HG02884 (cell line): Measurements from ENCODE around the gene PIH1D2.
"Not testable (repeated sequence)": the region's sequence is repeated elsewhere in the genome, so short reads cannot be mapped to it uniquely, and the experiment has no call there.

Experiments used
- ATAC-seq: cut with Tn5 transposase; IDR thresholded peaks from one replicate; pipeline ENCODE4 v1.9.1; 2021; ENCODE audit warnings: mild to moderate bottlenecking, moderate library complexity; ENCODE audit not compliant: unreplicated experiment

PIH1D2 gene

DNA sequence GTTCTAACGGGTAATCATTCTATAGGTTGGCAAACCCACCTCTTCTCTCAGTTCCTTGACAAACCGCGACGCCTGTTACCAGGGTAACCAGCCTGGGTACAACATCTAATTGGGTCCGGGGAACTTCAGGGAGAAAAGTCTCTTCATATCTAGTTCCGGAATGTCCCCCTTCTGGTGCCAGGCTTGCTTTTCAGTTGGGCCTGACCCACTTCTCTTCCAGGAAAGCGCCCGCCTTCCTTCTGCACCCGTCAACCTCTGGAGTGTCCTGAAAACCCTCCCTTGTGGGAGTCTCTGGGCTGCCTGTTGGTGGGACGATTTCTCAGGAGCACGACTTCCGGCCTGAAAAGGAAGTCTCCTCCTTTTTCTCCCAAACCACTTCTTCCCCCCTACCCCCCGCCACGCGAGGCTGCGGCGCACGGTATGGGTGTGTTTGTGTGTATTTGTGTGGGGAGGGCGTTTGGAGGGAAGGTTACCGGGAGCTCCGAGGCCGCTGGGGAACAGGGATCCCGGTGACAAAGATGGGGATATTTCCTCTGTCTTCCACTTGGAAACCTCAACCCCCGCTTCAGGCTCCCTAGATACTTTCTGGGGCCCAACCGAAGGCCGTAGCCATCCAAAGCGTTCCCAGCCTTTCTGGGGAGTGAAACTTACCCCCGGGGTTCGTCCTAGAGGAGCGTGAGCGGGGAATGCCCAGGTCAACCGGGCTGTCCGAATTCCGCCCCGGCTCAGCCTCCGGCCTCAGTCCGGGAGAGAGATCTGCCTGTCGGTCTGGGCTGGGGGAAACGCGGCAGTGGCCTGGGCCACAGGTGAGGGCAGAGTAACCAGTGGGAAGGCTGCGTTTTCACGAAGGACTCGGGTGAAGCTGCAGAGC is at the start of gene PIH1D2, which contains the start of gene NKAPD1:
TSS of gene PIH1D2 (minus strand) at position 77 of the 871 bp plus-strand sequence. CDS start 843 bp downstream, outside the sequence.
TSS of gene NKAPD1 (plus strand) at position 359 of the 871 bp plus-strand sequence. CDS start 1,276 bp downstream, outside the sequence.
- peak; percentile 75 for ATAC-seq

DNA sequence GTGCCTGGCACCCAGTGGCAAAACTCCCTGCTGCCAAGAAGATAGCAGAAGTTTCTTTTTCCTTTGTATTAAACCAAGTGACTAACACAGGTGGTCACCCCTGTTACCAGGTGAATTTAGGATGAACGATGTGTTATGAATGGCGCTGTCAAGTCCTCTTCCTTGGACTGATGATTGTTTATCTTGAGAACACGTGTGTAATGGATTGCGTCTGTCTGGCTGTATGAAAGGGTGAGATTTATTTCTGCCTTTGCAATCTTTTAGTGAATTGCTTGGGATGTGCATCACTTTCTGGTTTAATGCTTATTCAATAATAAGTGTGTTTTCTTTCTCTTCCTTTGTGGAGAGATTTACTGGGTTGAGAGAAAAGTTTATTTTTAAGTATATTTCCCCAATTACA is 49.3 kb upstream of the PIH1D2 start:
- ATAC-seq, result no peak

- ATAC-seq, result no peak
Observed at GRCh38 chr11:112121981-112122615, 48.3 kb upstream of the PIH1D2 start.

DNA sequence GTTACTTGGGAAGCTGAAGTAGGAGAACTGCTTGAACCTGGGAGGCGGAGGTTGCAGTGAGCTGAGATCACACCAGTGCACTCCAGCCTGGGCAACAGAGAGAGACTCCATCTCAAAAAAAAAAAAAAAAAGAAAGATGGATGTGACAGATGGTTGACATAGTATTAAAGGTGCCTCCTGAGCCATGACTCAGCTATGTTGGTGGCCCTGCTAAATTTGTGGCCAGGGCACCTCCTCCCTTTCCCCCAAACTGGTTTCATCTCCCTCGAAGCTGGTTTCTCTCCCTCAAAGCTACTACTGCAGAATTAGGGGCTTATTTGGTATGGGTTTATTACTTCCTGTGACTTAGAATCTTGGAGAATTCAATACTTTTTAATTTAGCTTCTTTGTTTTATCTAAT is 44.4 kb upstream of the PIH1D2 start:
- no peak for ATAC-seq

DNA sequence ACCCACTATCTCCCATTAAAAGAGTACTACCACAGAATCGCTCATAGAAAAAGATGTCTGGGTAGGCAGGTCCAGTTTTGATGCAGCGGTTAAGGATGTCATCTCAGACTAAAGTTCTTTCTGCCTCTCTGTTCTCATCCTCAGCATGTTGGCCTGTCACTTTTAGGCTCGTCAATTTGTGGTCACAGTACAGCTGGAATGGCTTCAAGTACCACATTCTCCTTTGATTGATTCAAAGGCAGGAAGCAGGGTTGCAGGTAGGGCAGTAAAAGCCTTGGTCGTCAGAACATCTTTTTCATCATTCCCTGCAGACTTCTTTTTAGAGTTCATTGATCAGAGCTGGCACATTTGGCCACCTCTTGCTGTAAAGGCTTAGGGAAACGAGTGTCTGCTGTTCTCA is 41.6 kb upstream of the PIH1D2 start:
- ATAC-seq, result no peak

GRCh38 chr11:112114460-112114859 is 40.6 kb upstream of the PIH1D2 start:
- no peak for ATAC-seq

GRCh38 chr11:112113539-112114457 is 40.0 kb upstream of the PIH1D2 start:
- ATAC-seq, result no peak

GRCh38 chr11:112106070-112106469 is 32.3 kb upstream of the PIH1D2 start:
- no peak for ATAC-seq

DNA sequence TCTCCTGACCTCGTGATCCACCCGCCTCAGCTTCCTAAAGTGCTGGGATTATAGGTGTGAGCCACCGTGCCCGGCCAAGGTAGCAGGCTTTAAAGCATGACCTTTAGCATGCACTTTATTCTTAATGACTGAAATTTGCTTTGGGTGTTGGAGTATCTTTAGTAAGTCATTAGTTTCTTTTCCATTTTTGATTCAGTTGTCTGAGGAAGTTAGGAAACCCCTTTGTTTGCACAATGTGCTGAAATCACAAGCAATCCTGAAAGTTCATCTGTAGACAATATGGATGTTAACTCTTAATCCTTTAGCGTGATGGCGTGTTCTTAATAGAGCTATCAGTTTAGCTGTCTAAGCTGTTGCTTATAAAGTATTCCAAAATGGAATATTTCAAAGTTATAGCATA is 29.6 kb upstream of the PIH1D2 start:
- no peak for ATAC-seq

GRCh38 chr11:112100462-112100861 is 26.6 kb upstream of the PIH1D2 start:
- ATAC-seq, result no peak

DNA sequence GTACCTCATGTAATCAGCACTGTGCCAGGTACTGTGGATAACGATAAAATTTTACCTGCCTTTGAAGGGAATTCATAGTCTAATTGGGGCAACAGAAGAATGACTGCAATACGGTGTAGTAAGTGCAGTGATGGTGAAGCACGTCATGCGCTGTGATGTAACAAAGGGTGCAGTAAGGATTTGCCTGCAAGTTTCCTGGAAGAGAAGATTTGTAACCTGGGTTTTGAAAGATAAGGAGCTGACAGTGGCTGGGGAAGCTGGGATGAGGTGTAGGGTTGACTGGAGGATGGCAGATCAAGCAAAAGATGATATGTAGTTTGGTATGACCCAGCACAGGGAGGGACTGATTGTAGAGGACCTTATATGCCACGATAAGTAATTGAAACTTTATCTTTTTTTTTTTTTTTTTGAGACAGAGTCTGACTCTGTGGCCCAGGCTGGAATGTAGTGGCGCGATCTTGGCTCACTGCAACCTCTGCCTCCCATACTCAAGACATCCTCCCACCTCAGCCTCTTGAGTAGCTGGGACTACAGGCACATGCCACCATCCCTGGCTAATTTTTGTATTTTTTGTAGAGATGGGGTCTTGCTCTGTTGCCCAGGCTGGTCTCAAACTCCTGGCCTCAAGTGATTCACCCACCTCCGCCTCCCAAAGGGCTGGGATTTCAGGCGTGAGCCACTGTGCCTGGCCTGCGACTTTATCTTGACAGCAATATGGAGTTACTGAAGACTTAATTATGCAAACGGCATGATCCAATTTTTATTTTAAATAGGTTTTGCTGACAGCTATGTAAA is 24.1 kb upstream of the PIH1D2 start:
- ATAC-seq, result no peak

DNA sequence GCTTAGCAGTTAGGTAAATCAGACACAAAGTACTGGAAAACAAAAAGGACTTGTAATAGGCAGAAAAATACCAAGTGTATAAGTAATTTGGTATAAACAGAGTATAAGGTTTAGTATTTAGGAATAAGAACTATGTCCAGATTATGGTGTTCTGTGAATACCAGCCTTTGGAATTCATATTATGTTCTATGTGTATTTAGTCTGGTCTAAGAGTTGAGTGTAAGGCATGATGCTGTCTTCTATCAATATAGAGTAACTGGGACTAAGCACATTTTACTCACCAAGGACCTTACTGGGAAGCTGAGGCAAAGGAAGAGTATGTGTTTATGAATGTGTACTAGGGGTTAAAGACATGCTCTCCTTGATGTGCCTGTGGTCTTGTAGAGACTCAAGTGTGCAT is 22.4 kb upstream of the PIH1D2 start:
- ATAC-seq, result no peak

DNA sequence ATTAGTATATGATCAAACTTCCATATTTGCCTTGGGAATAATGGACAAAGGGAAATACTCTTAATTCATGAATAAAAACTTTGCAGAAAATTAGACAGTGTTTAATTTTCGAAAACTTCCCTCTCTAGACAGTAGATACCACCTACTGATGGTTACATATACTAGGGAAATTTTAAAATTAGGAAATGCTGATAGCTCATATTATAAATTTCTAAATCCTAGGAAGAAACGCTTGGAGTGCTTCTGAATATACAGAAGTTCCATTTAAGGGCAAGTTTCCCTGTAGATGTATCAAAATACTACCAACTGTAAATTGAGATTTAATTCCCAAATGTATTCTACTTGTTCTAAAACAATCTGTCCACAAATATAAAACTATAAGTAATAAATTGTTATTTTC is 21.5 kb upstream of the PIH1D2 start:
- not testable (repeated sequence) for ATAC-seq

DNA sequence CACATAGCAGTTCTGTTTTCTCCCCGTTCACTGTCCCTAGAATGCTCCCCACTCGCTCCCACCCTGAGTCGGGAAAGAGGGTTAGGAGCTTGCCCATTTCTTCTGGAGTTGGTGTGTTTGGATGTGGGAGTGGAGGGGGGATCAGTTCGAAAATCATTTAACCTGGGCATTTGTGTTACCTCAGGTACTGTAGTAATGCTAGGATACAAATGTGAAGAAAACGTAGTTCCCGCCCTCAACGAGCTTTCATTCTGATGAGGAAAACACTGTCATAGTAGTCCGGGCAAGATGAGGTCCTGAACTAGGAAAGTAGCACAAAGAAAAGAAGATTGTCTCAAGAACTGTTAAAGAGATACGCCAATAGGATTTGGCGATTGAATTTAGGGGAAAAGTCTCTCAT is 13.4 kb upstream of the PIH1D2 start:
- ATAC-seq, result no peak

DNA sequence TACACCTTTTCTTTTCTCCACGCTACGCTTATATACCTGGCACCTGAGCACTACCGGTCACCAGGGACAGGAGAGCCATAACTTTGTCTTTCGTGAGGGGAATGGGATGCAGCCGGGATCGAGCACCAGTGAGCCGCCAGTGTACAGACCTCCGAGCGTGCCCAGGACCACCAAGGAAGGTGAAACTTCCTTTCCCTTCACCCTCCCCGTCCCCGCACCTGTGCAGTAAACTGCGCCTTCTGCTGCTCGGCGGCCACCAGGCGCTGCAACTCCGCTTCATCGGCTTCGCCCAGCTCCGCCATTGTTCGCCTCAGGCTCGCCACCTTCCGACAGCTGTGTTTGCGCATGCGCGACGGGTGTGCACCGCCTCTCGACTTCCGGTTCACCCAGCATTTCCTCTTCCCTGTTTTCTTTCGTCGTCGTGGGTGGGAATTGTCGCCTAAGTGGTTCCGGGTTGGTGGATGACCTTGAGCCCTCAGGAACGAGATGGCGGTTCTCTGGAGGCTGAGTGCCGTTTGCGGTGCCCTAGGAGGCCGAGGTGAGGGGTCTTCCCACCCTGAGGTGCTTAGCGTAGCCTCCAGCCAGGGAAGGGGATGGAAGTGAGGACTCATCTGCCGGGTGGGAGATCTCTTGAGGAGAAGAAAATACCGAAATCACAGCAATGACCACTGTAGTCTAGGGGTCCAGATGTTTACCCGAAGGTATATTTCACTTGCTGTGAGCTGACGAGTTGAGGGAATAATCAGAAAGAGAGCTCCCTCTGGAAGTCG is 12.8 kb upstream of the PIH1D2 start, which contains the start of the genes SDHD and TIMM8B:
TSS of gene SDHD (plus strand) at position 452 of the 770 bp plus-strand sequence. CDS start at position 487, 35 bp downstream.
TSS of gene TIMM8B (minus strand) at position 335 of the 770 bp plus-strand sequence. CDS start at position 302, 33 bp downstream.
- ATAC-seq, result peak; percentile 87

- peak; percentile 33 for ATAC-seq
Observed at GRCh38 chr11:112085822-112086421, 12.1 kb upstream of the PIH1D2 start.

DNA sequence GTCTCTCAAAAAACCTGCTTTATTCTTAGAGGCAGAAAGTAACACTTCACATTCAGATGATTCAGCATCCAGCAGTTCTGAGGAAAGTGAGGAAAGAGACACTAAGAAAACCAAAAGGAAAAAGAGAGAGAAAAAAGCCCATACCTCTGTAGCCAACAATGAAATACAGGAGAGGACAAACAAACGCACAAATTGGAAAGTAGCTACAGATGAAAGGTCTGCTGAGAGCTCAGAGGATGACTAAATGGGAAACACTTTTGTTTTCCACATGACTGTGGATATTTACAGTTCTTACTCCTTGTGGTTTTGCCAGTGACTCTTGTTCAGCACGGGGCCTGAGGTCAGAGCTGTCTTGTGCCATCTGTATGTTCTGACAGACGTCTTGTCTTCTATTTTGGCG is 8.9 kb upstream of the PIH1D2 start:
- no peak for ATAC-seq

- no peak for ATAC-seq
Observed at GRCh38 chr11:112062923-112063322, 10.9 kb downstream of the PIH1D2 start.

DNA sequence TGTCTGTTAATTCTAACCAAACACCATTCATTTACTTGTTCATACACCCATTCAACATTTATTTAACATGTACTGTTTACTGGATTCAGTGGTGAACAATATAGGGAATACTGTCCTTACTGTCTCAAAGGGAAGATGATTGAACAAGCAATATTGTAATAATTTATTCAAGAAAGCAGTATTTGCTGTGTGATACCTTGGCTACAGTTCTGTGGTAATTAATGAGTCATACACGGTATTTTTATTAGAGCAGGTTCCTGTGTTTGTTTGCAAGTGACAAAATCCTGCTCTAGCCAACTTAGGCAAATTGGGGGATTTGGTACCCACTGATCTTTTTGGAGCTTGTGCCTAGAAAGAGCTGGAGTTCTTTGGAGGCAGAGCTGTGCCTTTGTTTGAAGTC is 15.7 kb downstream of the PIH1D2 start:
- no peak for ATAC-seq
